Fibroblast of the aortic adventitia (primary cell): ENCODE measurements around the gene CTF1. TPM values are rescaled to one million over a fixed set of nuclear protein-coding genes. Genes with fewer than 3 reads are reported as not detected.
A peak's percentile ranks its signal among the peaks of the same experiment; 100 is the strongest.

Experiments
- DNase-seq: peaks from one replicate; pipeline ENCODE4 v3.0.0-alpha.2; 2010; ENCODE audit warnings: low read depth
- H3K4me3 ChIP-seq: 2 replicates; pipeline ENCODE4 v1.5.1; 2011; ENCODE audit warnings: low read depth, mild to moderate bottlenecking, control low read depth, low read length, moderate library complexity
- CTCF ChIP-seq: IDR thresholded peaks from 2 replicates; pipeline ENCODE4 v1.5.1; 2011; ENCODE audit warnings: mild to moderate bottlenecking, low read length, control low read depth, inconsistent platforms; ENCODE audit not compliant: insufficient read depth
- total RNA-seq: library from RNA; depleted of rRNA; stranded (reverse); fragments of >200 nt; gene quantifications from 2 replicates; pipeline ENCODE4 v1.2.3, GENCODE V29; 2012; ENCODE audit warnings: low replicate concordance

CTF1 gene
- total RNA-seq, 1 donor: 2.5 TPM

- no peak for TF ChIP-seq CTCF
- no peak for DNase-seq
- no peak overlapping the region for H3K4me3 ChIP-seq
Measured at GRCh38 chr16:30866031-30866430, 30.4 kb upstream of the CTF1 start.

GRCh38 chr16:30867747-30868146 lies 28.7 kb upstream of the CTF1 start:
- DNase-seq: no peak
- no peak overlapping the region for H3K4me3 ChIP-seq
- TF ChIP-seq CTCF: peak; percentile 22

- no peak for DNase-seq
- no peak for TF ChIP-seq CTCF
- H3K4me3 ChIP-seq: no peak overlapping the region
Measured at GRCh38 chr16:30870904-30871303, 25.5 kb upstream of the CTF1 start.

GRCh38 chr16:30874244-30874820 lies 22.1 kb upstream of the CTF1 start:
- TF ChIP-seq CTCF: no peak
- DNase-seq: no peak
- peak overlapping the region; percentile 93 for H3K4me3 ChIP-seq

- H3K4me3 ChIP-seq: peak overlapping the region; percentile 93
- no peak for TF ChIP-seq CTCF
- peak; percentile 86 for DNase-seq
Measured at GRCh38 chr16:30874821-30875717, 21.3 kb upstream of the CTF1 start.

GRCh38 chr16:30875871-30876801 lies 20.3 kb upstream of the CTF1 start:
- no peak for DNase-seq
- no peak for TF ChIP-seq CTCF
- peak overlapping the region; percentile 93 for H3K4me3 ChIP-seq
